BJ (cell line): ENCODE data around the gene LRRC8B. TPM values are rescaled to one million over a fixed set of nuclear protein-coding genes. Genes with fewer than 3 reads are reported as not detected.

ENCODE experiments used
- CTCF ChIA-PET: fragments of 350-600 bp; formaldehyde crosslinking; extraction: SDS; loops from one replicate; lab custom pipeline; 2021; ENCODE audit warnings: antibody characterized with exemption, inconsistent platforms; lab: Yijun Ruan, JAX
- POLR2A ChIA-PET: fragments of 300-600 bp; sonication (Branson Sonifier 250); formaldehyde crosslinking; extraction: SDS; loops from one replicate; lab custom pipeline; 2021; ENCODE audit warnings: antibody characterized with exemption; lab: Charles Lee
- DNase-seq: peaks from one replicate; pipeline ENCODE4 v3.0.0-alpha.2; 2011; ENCODE audit warnings: low read depth
- H3K27me3 ChIP-seq: 2 replicates; pipeline ENCODE4 v1.6.0; 2011; ENCODE audit warnings: low read length; ENCODE audit not compliant: control insufficient read depth, insufficient read depth
- H3K36me3 ChIP-seq: 2 replicates; pipeline ENCODE4 v1.5.1; 2011; ENCODE audit warnings: low read length; ENCODE audit not compliant: control insufficient read depth, insufficient read depth
- H3K4me3 ChIP-seq: 2 replicates; pipeline ENCODE4 v1.5.1; 2011; ENCODE audit warnings: low read depth, mild to moderate bottlenecking, control low read depth, low read length
- polyA plus RNA-seq: library from polyadenylated mRNA; depleted of rRNA; stranded (reverse); fragments of >200 nt; gene quantifications from 2 replicates; pipeline ENCODE4 v1.2.3, GENCODE V29; 2011
- TF ChIP-seq, protein P1 (sequence below): IDR thresholded peaks from 2 replicates; pipeline ENCODE4 v1.5.1; 2011; ENCODE audit warnings: low read depth, mild to moderate bottlenecking, control low read depth, inconsistent platforms, low read length, moderate library complexity; ENCODE audit not compliant: insufficient read depth

The LRRC8B gene
- polyA plus RNA-seq, 1 experiment: 0.22 TPM

DNA sequence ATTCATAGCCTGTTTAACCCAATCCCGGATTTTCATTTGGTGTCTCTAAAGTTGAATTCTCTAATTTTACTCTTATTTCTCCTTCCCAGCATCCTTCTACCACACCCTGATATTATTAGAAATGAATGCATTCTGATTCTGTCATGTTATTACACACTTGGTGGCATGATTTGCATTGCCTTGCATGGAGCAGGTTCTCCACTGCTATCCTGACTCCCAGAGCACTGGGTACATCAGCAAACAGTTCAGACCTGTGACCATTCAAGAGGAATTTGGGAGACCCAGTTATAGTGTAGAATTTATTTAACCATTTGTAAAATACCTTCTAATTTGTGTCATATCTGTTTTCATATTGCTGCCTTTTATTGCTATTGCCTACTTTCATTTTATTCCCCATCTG, 2.6 kb downstream of the LRRC8B start:
- no peak for DNase-seq
- H3K36me3 ChIP-seq: no peaks in the 10 kb centered on the region
- peaks cover 4% of the 10 kb centered on the region for H3K27me3 ChIP-seq
- no peak overlapping the region for H3K4me3 ChIP-seq
- CTCF ChIA-PET: no interaction called here
- POLR2A ChIA-PET: no interaction called here
- TF ChIP-seq, protein P1, sequence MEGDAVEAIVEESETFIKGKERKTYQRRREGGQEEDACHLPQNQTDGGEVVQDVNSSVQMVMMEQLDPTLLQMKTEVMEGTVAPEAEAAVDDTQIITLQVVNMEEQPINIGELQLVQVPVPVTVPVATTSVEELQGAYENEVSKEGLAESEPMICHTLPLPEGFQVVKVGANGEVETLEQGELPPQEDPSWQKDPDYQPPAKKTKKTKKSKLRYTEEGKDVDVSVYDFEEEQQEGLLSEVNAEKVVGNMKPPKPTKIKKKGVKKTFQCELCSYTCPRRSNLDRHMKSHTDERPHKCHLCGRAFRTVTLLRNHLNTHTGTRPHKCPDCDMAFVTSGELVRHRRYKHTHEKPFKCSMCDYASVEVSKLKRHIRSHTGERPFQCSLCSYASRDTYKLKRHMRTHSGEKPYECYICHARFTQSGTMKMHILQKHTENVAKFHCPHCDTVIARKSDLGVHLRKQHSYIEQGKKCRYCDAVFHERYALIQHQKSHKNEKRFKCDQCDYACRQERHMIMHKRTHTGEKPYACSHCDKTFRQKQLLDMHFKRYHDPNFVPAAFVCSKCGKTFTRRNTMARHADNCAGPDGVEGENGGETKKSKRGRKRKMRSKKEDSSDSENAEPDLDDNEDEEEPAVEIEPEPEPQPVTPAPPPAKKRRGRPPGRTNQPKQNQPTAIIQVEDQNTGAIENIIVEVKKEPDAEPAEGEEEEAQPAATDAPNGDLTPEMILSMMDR: no peak

- TF ChIP-seq, protein P1: no peak
- no peaks in the 10 kb centered on the region for H3K36me3 ChIP-seq
- H3K4me3 ChIP-seq: no peak overlapping the region
- no peak for DNase-seq
- peaks cover 4% of the 10 kb centered on the region for H3K27me3 ChIP-seq
- CTCF ChIA-PET: interaction anchor here (0.8 kb wide), 1 partner anchor 235 kb away, joined by 3 read pairs; no protein-coding TSS in a partner anchor
- POLR2A ChIA-PET: no interaction called here
Measured at GRCh38 chr1:89527750-89528381, 3.2 kb downstream of the LRRC8B start.

DNA sequence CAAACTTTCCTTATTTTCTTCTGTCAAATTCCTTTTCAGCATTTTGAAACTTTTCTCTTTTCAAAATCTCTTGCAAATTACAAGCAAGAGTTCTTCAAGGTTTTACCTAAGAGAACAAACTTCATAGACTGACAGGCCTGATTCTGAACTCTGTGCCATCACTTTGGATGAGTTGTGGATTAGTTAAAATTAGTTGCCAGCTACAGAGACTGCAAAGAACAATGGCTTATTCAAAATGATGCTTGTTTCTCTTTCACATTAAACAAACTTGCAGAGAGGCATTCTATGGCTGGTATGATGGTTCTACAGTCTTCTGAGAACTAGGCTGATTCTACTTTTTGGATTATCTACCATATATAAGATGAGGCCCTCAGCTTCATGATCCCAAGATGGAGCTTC, 3.8 kb downstream of the LRRC8B start:
- Histone ChIP-seq H3K4me3 (no peak overlapping the region), H3K27me3 (peaks cover 4% of the 10 kb centered on the region), H3K36me3 (no peaks in the 10 kb centered on the region)
- TF ChIP-seq, protein P1: no peak
- POLR2A ChIA-PET: no interaction called here
- CTCF ChIA-PET: interaction anchor here (0.8 kb wide), 1 partner anchor 234 kb away, joined by 3 read pairs; no protein-coding TSS in a partner anchor
- DNase-seq: no peak

DNA sequence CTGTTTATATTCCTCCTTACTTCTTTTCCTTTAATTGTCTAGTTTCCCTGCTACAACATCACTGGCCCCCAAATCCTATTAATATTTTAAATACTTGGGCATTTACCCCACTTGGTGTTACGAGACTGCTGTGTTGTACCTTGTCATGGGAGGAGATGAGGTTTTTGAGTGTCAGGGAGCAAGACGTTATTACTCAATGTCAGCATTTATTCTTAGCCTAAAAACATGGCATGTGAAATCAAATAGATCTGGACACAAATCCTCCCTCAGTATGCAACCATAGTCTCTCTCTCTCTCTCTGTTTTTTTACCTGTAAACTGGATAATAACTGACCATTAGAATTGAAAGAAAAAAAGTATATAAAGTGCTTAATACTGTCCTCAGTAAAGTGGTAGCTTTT, 4.6 kb downstream of the LRRC8B start:
- H3K36me3 ChIP-seq: no peaks in the 10 kb centered on the region
- no peaks in the 10 kb centered on the region for H3K27me3 ChIP-seq
- ChIA-PET POLR2A (no interaction called here), CTCF (interaction anchor here (1.1 kb wide), 1 partner anchor 11 kb away, joined by 3 read pairs; no protein-coding TSS in a partner anchor)
- TF ChIP-seq, protein P1: no peak
- H3K4me3 ChIP-seq: no peak overlapping the region
- no peak for DNase-seq

GRCh38 chr1:89530444-89531089, 5.9 kb downstream of the LRRC8B start:
- POLR2A ChIA-PET: no interaction called here

More at GRCh38 chr1:89530444-89531089, 5.9 kb downstream of the LRRC8B start:
- TF ChIP-seq, protein P1: no peak
- CTCF ChIA-PET: interaction anchor here (0.6 kb wide), 2 partner anchors 66 to 99 kb away, joined by 3 to 5 read pairs; no protein-coding TSS in a partner anchor
- Histone ChIP-seq H3K4me3 (no peak overlapping the region), H3K36me3 (no peaks in the 10 kb centered on the region), H3K27me3 (no peaks in the 10 kb centered on the region)
- no peak for DNase-seq
